ENCODE measurements around the gene CCT7. TPM values are rescaled to one million over a fixed set of nuclear protein-coding genes. Genes with fewer than 3 reads are reported as not detected.

CCT7 gene
- polyA plus RNA-seq, 1 of the 3 experiments (the other 2 are of a cell fraction) = 369 TPM

- Histone ChIP-seq H3K36me3 (replicated peaks in 1 of 2; ENCODE audit: control insufficient read depth in 1 of 2, insufficient read depth in 2 of 2, low read length in 1 of 2) (no peaks in the 10 kb centered on the region), H3K9me2 (no peaks in the 10 kb centered on the region), H4K20me1 (ENCODE audit: insufficient read depth) (no peaks in the 10 kb centered on the region), H3K27ac (ENCODE audit: low read depth in 2 of 2, low read length in 1 of 2) (no peak overlapping the region; a peak in 1 of 4 replicates), H3K4me1 (ENCODE audit: control insufficient read depth in 1 of 2, insufficient read depth in 2 of 2, low read depth in 1 of 2, low read length in 1 of 2) (no peaks in the 10 kb centered on the region; a peak in 1 of 4 replicates), H2AFZ (ENCODE audit: low read depth) (no peak overlapping the region), H3K9ac (no peak overlapping the region), H3K79me2 (ENCODE audit: insufficient read depth) (no peaks in the 10 kb centered on the region), H3K27me3 (ENCODE audit: insufficient read depth) (no peaks in the 10 kb centered on the region), H3F3A (replicated peaks; ENCODE audit: insufficient read depth) (no peaks in the 10 kb centered on the region), H3K9me3 (no peaks in the 10 kb centered on the region), H3K4me2 (no peak overlapping the region), H3K4me3 (ENCODE audit: low read depth in 2 of 2, low read length in 1 of 2) (no peak overlapping the region)
- TF ChIP-seq FOXJ3 (CRISPR knock-in tag; IDR thresholded peaks at IDR 0.05) (no peak), RXRA (IDR thresholded peaks at IDR 0.05; ENCODE audit: borderline replicate concordance, low read depth) (no peak), GATA2 (CRISPR knock-in tag; IDR thresholded peaks at IDR 0.05) (no peak)
- WGBS (ENCODE audit: low lambda C conversion rate) = 81% methylated on average over 21 of the region's 26 CpGs
- no peak for DNase-seq
- ChIA-PET CTCF (interaction anchor here (0.7 to 1.5 kb wide), 2 partner anchors 11 to 380 kb away, joined by 3 read pairs; no protein-coding TSS in a partner anchor), POLR2A (no interaction called here)
Observed at GRCh38 chr2:73266061-73266901, 32.2 kb downstream of the CCT7 start.

GRCh38 chr2:73267008-73267407 is 32.9 kb downstream of the CCT7 start:
- POLR2A ChIA-PET = no interaction called here
- H3K4me2 ChIP-seq = no peak overlapping the region

GRCh38 chr2:73268366-73268829 is 34.3 kb downstream of the CCT7 start:
- Histone ChIP-seq H3K9ac (no peak overlapping the region), H3K9me2 (no peaks in the 10 kb centered on the region), H3K27me3 (ENCODE audit: insufficient read depth) (no peaks in the 10 kb centered on the region), H3K4me3 (ENCODE audit: low read depth in 2 of 2, low read length in 1 of 2) (no peak overlapping the region), H4K20me1 (ENCODE audit: insufficient read depth) (no peaks in the 10 kb centered on the region), H3F3A (replicated peaks; ENCODE audit: insufficient read depth) (no peaks in the 10 kb centered on the region), H3K9me3 (no peaks in the 10 kb centered on the region), H3K27ac (ENCODE audit: low read depth in 2 of 2, low read length in 1 of 2) (no peak overlapping the region), H3K79me2 (ENCODE audit: insufficient read depth) (no peaks in the 10 kb centered on the region), H3K4me1 (ENCODE audit: control insufficient read depth in 1 of 2, insufficient read depth in 2 of 2, low read depth in 1 of 2, low read length in 1 of 2) (no peaks in the 10 kb centered on the region; a peak in 1 of 4 replicates), H3K4me2 (no peak overlapping the region), H3K36me3 (replicated peaks in 1 of 2; ENCODE audit: control insufficient read depth in 1 of 2, insufficient read depth in 2 of 2, low read length in 1 of 2) (no peaks in the 10 kb centered on the region), H2AFZ (ENCODE audit: low read depth) (no peak overlapping the region)
- POLR2A ChIA-PET = no interaction called here
- 93% methylated on average over 8 of the region's 14 CpGs for WGBS (ENCODE audit: low lambda C conversion rate)
- CTCF ChIA-PET = interaction anchor here (2.0 kb wide), 1 partner anchor 22 kb away, joined by 4 read pairs; no protein-coding TSS in a partner anchor
- DNase-seq = no peak
- TF ChIP-seq EP300 (IDR thresholded peaks at IDR 0.05; ENCODE audit: borderline replicate concordance in 1 of 2, low read depth in 1 of 2, low read length in 1 of 2) (no peak), EZH2phosphoT487 (IDR thresholded peaks at IDR 0.05; ENCODE audit: borderline replicate concordance, low read depth) (no peak), RAD21 (IDR thresholded peaks at IDR 0.05; ENCODE audit: low read length) (no peak), USF1 (IDR thresholded peaks at IDR 0.05; ENCODE audit: borderline replicate concordance, low read depth) (no peak), NRF1 (IDR thresholded peaks at IDR 0.05; ENCODE audit: low read depth, low read length) (no peak), TAF1 (IDR thresholded peaks at IDR 0.05; ENCODE audit: borderline replicate concordance, low read depth, low read length) (no peak), RFX5 (IDR thresholded peaks at IDR 0.05; ENCODE audit: low read length) (no peak), POLR2AphosphoS5 (IDR thresholded peaks at IDR 0.05; ENCODE audit: low read depth, low read length) (no peak), FOXJ3 (CRISPR knock-in tag; IDR thresholded peaks at IDR 0.05) (no peak), ZBTB33 (IDR thresholded peaks at IDR 0.05; ENCODE audit: borderline replicate concordance, low read depth) (no peak)

More at GRCh38 chr2:73267008-73267407, 32.9 kb downstream of the CCT7 start:
- Histone ChIP-seq H3K9me3 (no peaks in the 10 kb centered on the region), H3K36me3 (replicated peaks in 1 of 2; ENCODE audit: control insufficient read depth in 1 of 2, insufficient read depth in 2 of 2, low read length in 1 of 2) (no peaks in the 10 kb centered on the region), H4K20me1 (ENCODE audit: insufficient read depth) (no peaks in the 10 kb centered on the region), H3K27ac (ENCODE audit: low read depth in 2 of 2, low read length in 1 of 2) (no peak overlapping the region), H2AFZ (ENCODE audit: low read depth) (no peak overlapping the region), H3K4me3 (ENCODE audit: low read depth in 2 of 2, low read length in 1 of 2) (no peak overlapping the region), H3K79me2 (ENCODE audit: insufficient read depth) (no peaks in the 10 kb centered on the region), H3K27me3 (ENCODE audit: insufficient read depth) (no peaks in the 10 kb centered on the region), H3F3A (replicated peaks; ENCODE audit: insufficient read depth) (no peaks in the 10 kb centered on the region), H3K9ac (no peak overlapping the region), H3K9me2 (no peaks in the 10 kb centered on the region), H3K4me1 (ENCODE audit: control insufficient read depth in 1 of 2, insufficient read depth in 2 of 2, low read depth in 1 of 2, low read length in 1 of 2) (no peaks in the 10 kb centered on the region; a peak in 1 of 4 replicates)
- TF ChIP-seq MXI1 (IDR thresholded peaks at IDR 0.05; ENCODE audit: low read depth, low read length) = no peak
- TF ChIP-seq USF1 (IDR thresholded peaks at IDR 0.05; ENCODE audit: borderline replicate concordance, low read depth) = no peak
- TF ChIP-seq FOSL2 (IDR thresholded peaks at IDR 0.05; ENCODE audit: borderline replicate concordance, low read depth) = no peak
- TF ChIP-seq NRF1 (IDR thresholded peaks at IDR 0.05; ENCODE audit: low read depth, low read length) = no peak
- no peak for TF ChIP-seq GATA2 (CRISPR knock-in tag; IDR thresholded peaks at IDR 0.05)
- TF ChIP-seq EZH2phosphoT487 (IDR thresholded peaks at IDR 0.05; ENCODE audit: borderline replicate concordance, low read depth) = no peak
- WGBS (ENCODE audit: low lambda C conversion rate) = 99% methylated on average over 4 of the region's 4 CpGs
- CTCF ChIA-PET = interaction anchor here (0.9 to 2.0 kb wide), 2 partner anchors 9 to 24 kb away, joined by 3 to 4 read pairs; no protein-coding TSS in a partner anchor
- DNase-seq = no peak
